Activated naive CD8-positive, alpha-beta T cell treated with anti-CD3 and anti-CD28 coated beads, Interleukin-2, amount 50 U/mL, for 16 hours (primary cell): Measurements from ENCODE around the gene ATXN1.

Experiments used
- DNase-seq: peaks from one replicate; pipeline ENCODE4 v3.0.0-alpha.2; 2020; ENCODE audit warnings: low read depth, low spot score

The ATXN1 gene

GRCh38 chr6:16698162-16698533 is 63.1 kb downstream of the ATXN1 start:
- DNase-seq, result no peak

DNA sequence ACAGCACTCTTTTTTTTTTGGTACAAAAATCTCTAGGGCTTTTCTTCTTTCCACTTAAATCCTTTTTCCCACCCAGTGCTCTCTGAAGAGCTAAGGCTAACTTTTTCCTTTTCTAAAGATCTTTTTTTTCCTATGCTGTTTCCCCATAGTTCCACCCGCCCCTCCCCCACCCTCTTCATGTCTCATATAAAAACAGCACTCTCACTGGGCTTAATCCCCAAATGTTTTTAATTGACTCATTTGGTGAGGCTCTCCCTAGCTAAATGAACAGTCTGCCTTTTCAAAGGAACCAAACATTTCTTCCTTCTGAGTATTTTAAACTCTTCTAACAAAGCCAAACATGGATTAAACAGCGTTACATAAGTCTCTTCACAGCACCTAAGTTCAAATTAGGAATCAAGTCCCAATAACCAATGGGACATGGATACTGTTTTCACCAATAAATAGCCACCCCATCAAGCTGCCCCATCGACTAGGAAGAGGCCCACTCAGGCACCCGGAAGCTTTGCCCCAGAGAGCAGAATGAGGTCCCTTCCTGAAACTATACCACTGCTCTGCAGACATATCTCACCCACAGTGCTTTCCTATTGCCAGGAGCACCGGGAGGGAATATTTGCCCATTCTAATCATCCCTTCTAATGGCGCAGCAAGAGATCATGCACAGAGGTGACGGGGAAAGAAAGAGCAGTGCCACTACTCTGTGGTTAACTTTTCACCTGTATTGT is 63.7 kb downstream of the ATXN1 start:
- DNase-seq, result no peak

- DNase-seq, result no peak
Observed at GRCh38 chr6:16696496-16696895, 64.8 kb downstream of the ATXN1 start.

DNA sequence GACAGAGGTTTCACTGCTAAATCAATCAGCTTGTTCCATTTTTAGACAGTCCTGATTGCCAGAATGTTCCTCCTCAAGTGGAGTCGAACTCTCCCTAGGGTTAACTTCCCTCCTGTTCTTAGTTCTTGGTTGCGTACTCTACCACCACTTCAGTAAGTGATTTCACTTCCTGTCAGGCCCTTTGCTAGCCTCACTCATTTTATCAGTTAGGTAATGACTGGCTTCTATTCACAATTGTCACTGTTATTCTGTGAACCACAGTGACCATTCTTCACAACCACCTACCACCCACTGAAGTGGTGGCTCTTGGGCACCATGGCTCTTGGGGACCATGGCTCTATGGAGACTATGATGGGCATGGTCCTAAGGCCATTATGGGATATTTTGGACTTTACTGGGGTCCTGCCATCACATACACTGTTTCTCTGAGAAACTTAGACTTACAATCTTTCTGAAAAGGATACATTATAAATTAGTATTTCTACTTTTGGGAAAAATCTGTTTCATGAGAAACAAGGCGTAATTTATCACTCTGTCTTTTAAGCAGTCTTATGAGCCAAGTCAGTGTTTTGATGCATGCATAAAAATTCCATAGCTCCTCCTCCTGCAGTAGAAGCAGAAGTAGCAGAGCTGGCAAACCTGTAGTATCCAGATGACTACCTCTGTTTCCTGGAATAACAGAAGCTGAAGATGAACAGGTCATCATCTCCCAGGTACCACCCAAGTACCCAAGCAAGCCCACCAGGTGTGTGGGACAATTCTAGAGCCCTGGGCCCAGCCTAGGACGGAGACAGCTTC is 66.3 kb downstream of the ATXN1 start:
- DNase-seq, result no peak

- DNase-seq, result no peak
Observed at GRCh38 chr6:16691324-16691723, 69.9 kb downstream of the ATXN1 start.

DNA sequence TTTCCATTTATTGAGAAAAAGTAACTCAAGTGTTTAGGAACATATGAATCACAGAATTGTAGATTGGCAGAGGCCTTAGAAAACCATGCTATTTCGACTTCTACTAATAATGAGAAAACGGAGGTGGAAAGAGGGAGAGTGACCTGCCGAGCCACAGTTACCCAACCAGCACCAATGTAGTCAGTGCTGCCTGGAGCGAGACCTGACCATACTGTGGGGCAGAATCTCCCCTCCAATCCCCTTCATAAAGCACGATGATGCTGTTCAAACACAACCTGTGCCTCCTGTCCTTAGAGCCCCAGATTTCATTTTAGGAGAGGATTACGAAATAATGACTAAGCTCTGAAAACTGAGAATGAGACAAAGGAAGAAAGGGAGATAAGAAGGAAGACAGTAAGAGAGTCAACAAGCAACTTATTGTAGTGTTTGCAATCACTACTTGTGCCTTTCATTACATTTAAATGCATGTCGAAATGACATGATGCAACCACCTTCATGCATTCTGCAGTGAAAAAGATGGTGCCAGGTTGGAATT is 70.6 kb downstream of the ATXN1 start:
- DNase-seq, result no peak

DNA sequence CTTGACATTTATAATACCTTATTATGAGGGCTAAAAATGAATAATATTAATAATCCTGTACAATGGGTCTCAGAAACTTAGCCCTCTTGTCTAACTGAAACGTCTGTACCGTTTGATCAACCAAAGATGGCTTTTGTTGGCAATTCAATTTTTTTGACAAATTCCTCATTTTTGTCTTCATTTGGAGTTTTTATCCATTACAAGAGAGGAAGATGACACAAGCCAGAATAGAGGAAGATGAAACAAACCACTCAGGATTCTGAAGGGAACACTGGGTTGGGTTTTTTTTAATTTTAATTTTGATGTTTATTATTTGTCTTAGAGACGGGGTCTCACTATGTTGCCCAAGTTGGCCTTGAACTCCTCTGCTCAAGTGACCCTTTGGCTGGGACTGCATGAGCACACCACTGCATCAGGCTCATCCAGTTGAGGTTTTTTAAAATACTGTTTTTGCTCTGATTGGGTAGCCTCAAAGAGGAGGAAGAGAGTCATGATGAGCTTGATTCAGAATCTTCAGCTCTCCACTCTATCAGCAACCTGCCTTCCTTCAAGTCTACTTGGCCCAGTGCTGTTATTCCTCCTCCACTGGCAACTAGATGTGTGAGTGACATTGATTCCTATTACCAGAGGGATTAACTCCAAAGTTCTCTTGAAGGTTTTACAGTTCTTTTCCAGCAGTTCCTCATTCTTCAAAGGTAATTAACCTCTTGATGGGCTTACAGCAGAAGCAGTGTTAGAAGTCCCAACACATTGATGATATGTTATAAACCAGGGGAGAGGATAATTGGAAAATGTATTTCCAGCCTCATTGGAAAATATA is 71.3 kb downstream of the ATXN1 start:
- DNase-seq, result no peak

- no peak for DNase-seq
Observed at GRCh38 chr6:16688984-16689636, 72.2 kb downstream of the ATXN1 start.

- no peak for DNase-seq
Observed at GRCh38 chr6:16688436-16688835, 72.8 kb downstream of the ATXN1 start.

GRCh38 chr6:16687045-16687444 is 74.2 kb downstream of the ATXN1 start:
- no peak for DNase-seq

- peak; percentile 87 for DNase-seq
Observed at GRCh38 chr6:16684896-16685554, 76.2 kb downstream of the ATXN1 start.

- DNase-seq, result no peak
Observed at GRCh38 chr6:16684195-16684689, 77.0 kb downstream of the ATXN1 start.

DNA sequence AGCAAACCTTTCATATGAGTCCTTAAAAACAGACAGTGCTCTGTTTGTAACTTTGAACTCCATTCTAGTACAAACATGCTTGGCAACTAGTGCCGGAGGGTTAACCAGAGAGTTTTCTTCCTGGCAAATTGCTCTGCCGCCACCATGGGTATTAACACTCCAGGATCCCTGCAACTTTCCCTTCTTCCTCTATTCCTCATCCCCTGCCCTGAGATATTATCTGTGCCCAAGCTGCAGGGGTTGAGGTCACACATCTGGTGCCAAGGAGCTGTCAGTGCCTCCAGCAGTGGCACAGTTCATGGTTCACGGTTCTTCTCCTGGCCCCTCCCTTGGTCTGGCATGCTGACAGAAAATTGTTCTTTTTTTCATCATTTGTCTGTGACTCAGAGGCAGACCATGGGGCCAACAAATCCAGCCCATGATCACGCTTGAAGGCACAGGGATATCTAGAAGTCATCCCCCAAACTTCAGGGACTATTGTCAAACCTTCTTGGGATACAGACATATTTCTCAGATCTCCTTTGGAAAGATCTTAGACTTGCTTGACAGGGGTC is 77.5 kb downstream of the ATXN1 start:
- no peak for DNase-seq

DNA sequence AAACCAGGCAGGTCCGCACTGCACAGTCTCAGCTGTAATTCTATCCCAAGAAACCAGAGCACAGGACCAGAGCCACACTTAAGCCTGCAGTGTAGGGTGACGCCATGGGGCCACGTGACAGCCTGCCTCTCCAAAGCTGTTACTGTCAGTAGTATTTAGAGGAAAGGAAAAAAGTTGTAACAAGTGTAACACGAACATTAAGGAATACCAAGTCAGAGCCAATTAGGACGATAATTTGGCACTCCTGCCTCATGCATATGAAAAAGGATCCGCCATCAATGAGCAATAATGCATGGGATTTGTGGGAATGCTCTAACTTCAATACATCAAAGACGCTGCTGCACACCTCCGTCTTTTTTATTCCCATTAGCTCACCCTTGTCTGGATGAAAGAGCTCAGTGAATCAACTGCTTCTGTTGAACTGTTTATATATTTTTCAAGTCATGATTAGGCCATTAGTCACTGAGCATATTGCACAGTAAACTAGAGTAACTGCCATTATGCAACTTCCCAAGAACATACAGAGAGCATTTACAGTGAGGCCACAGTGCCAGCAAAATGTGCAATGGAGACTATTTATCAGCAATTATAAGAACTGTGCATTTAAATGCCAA is 79.9 kb downstream of the ATXN1 start:
- DNase-seq, result no peak

DNA sequence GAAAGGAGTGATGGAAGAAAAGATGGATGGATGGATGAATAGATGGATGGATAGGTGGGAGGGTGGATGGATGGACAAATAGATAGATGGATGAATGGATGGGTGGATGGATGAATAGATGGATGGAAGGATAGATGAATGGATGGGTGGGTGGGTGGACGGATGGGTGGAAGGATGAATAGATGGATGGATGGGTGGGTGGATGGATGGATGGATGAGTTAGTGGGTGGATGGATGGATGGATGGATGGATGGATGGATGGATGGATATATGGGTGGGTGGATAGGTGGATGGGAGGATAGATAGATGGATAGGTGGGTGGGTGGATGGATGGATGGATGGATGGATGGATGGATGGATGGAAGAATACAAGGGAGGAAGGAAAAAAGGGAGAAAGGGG is 82.2 kb downstream of the ATXN1 start:
- DNase-seq, result no peak

- DNase-seq, result no peak
Observed at GRCh38 chr6:16677458-16677857, 83.8 kb downstream of the ATXN1 start.

DNA sequence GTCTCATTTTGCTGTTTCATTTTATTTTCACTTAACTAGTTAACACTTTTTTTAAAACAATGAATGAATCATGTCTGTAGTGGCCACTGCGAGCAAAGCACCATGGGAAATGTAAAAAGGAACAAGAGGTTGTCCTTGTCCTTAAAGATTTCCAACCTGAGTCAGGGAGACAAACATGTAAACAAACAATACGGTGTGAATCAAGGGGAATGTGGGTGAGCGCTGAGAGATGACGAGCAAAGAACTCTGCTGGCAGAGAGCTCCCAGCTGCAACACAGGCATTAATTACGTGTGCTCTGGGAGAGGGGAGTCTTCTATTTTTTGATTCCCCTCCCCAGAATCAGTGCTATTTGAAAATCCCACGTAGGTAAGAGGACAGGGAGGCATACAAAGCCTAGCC is 84.3 kb downstream of the ATXN1 start:
- no peak for DNase-seq

DNA sequence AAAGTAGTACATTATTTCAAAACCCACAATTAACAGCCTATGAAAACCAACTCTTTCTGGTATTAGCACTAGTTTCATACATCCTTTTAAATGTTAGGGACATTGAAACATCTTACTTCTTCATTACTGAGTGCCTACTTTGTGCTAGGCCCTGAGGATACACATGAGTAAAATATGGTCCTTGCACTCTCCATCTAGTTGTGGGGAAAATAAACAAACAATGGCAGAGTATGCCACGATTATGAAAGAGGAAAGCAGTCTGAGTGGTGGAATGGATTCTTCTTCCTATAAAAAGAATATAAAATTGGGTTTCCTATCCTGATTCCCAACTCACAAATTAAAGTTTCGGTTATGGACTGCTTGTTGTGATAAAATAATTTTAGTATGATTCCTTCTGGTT is 84.9 kb downstream of the ATXN1 start:
- no peak for DNase-seq

GRCh38 chr6:16674801-16675392 is 86.4 kb downstream of the ATXN1 start:
- no peak for DNase-seq
